Stimulated activated CD8-positive, alpha-beta memory T cell treated with anti-CD3 and anti-CD28 coated beads, Interleukin-4, amount 100 ng/mL, for 24 hours (primary cell): Measurements from ENCODE around the gene CCDC85B.
"Not testable (repeated sequence)": the region's sequence is repeated elsewhere in the genome, so short reads cannot be mapped to it uniquely, and the experiment has no call there.

Experiments
- DNase-seq: peaks from one replicate; pipeline ENCODE4 v3.0.0-alpha.2; 2020; ENCODE audit warnings: low read depth

CCDC85B gene

GRCh38 chr11:65887723-65888162, 2.7 kb upstream of the CCDC85B start:
- DNase-seq, result no peak

DNA sequence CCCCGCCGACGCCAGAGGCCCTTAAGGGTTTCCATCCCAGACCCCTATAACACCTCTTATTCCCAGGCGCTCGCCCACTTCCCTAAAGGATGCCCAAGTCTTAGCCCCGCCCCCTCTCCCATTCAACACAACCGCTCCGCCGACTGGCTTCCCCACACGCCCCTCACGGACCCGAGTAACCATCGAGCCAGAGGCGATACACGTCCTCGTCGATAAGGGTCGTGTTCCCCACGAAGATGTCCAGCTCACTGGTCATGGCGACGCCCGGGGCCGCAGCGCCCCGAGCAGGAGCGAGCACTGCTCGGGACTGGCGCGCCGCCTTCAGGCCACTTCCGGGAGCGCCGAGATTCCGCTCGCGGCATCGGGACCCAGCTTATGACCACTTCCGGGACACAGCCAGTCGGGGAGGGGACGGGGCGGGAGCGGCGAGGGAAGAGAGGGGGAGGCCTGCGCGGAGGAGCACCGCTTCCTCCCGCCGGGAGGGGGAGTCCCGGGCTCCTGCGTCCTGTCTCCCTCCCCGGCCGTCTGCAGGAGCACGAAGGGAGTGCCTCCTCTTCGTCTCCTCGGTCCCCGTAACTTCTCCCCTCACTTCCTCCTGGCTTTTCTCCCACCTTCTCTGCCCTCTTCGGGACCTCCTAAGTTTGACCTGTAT, 2.2 kb upstream of the CCDC85B start, which contains the start of gene FIBP:
FIBP (minus strand) TSS at position 309 of the 652 bp plus-strand sequence; CDS start at position 256, 53 bp downstream.
- DNase-seq, result peak; percentile 96

GRCh38 chr11:65891219-65892136, 1.0 kb downstream of the CCDC85B start:
- peak; percentile 21 for DNase-seq

- DNase-seq, result not testable (repeated sequence)
Measured at GRCh38 chr11:65892137-65892540, 1.7 kb downstream of the CCDC85B start.

- DNase-seq, result no peak
Measured at GRCh38 chr11:65892661-65893317, 2.3 kb downstream of the CCDC85B start.

DNA sequence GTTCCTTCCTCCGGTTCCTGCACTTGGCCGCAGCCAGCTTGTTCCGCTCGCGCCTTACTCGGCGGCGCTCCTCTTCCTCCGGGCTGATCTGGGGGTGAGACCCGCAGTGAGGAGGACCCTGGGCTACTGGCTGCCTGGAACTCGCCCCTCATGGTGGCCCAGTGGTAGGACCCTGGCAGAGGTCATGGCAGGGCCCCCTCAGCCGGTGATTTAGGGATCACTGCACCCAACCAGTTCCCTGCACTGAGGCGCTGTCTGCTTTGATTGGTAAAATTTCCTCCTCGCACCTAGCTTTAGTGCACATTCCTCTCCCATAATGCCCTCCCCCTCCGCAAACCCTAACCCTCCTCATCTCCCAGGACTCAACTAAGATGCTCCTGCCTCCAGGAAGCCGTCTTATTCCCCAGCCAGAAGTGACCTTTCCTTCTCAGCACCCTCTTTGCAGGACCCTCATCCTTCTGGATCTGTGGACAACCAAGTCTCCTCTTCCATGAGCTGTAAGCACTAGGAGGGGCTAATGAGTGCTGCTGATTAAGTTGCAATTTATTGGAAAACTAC, 3.6 kb downstream of the CCDC85B start:
- DNase-seq, result no peak

GRCh38 chr11:65895482-65895981, 5.1 kb downstream of the CCDC85B start:
- no peak for DNase-seq

GRCh38 chr11:65896034-65896999, 5.8 kb downstream of the CCDC85B start:
- no peak for DNase-seq

DNA sequence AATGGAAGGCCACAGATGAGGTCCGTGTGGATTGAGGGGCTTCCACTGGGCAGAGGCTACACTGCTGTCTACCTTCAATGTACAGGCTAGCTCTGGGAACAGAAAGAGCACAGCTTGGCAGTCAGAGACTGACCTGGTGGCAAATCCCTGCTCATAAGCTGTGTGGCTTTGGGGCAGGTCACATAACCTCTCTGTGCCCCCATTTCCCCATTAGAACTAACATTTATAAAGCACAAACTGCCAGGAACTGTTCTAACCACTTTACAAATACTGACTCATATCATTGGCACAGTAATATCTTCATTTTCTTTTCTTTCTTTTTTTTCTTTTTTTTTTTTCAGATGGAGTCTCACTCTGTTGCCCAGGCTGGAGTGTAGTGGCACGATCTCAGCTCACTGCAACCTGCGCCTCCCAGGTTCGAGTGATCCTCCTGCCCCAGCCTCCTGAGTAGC, 6.6 kb downstream of the CCDC85B start:
- no peak for DNase-seq

DNA sequence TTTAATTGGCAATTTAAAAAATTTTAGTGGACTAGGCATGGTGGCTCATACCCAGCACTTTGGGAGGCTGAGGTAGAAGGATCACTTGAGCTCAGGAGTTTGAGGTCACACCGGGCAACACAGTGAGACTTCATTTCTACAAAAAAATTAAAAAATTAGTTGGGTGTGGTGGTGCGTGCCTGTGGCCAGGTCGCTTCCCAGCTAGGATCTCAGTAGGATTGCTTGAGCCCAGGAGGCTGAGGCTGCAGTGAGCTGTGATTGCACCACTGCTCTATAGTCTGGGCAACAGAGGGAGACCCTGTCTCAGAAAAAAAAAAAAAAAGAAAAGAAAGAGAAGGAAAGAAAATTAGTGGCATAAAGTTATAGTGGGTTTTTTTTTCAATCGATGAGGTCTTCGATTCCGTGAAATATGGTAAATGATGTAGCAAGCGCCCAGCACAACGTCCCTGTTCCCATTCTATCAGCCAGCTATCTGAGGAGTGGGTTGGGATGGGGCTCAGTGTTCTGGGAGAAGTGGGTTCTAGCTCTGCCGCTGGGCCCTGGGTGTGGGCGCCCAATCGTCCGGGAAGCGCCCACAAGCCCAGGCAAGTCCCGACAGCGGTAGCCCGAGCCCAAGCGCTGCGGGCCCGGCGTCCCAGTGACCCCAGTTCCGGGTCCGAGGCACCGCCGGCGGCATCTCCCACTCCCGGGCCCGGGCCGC, 8.3 kb downstream of the CCDC85B start:
- DNase-seq, result no peak

DNA sequence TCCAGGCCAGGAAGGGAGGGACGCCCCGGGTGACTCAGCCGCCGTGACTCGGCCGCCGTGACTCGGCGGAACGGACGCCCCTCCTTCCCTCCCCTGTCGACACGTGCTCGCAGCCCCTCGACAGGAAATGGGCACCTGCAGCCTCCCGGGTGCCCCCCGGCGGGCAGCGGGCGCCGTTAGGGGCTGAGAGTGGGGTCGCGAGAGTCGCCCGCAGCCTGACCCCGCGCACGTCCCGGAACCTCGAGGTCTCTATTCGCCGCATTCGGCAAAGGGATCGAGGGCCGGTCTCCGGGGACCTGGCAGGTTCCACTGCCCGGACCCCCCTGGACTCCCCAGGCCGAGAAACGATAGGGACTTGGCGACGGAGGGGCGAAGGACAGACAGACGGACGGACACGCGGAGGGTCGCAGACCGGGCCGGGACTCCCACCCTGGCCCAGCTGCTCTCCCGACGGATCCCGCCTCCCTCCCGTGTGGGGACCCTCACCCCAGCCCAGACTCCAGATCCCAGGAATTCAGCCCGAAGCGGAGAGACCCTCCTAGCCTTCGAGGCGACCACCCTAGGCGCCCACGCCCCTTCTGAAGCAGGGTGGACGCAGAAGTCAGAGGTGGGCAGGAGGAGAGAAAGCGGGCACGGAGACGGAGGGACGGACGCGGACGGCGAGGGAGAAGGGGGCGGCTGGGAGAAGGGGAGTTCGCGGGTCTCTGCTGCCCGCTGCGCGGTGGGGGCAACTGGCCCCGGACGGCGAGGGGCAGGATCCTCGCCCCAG, 9.1 kb downstream of the CCDC85B start:
- peak; percentile 68 for DNase-seq

DNA sequence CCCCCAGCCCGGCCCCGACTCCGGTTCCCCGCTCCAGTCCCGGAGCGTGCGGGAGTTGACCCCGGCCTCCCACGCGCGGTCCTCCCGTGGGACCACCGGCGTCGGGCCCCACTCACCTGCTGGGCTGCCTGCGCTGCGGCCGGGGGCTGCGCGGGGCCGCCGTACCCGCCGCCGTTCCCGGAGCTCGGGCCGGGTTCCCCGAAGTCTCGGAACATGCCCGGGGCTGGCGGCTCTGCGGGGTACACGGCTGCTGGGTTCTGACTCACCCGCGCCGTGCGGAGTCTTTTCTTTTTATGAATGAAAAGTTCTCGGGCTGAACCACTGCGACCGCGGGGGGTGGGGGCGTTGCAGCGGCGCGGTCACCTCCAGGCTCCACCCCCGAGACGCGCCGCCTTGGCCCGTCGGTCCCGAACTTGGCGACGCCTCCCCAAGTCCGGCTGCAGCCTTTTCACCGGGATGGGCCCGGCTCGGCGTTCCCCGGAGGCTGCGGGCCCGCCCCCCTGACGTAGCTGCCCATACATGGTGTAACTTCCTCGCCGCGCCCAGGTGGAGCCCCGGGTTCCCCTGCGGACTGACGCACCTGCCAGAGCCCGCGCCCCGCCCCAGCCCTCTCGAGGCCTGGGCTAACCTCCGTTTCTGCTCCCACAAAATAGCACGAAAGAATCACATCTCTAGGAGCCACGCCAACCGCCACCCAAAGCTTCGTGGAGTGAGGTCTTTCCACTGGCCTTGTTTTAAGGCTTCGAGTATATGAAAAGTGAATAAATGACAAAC, 9.8 kb downstream of the CCDC85B start, which contains the start of gene FOSL1:
FOSL1 (minus strand) TSS at position 264 of the 774 bp plus-strand sequence; CDS start at position 215, 49 bp downstream.
- DNase-seq, result peak; percentile 91

GRCh38 chr11:65900899-65901180, 10.4 kb downstream of the CCDC85B start:
- DNase-seq, result no peak

- no peak for DNase-seq
Measured at GRCh38 chr11:65903068-65903481, 12.6 kb downstream of the CCDC85B start.

DNA sequence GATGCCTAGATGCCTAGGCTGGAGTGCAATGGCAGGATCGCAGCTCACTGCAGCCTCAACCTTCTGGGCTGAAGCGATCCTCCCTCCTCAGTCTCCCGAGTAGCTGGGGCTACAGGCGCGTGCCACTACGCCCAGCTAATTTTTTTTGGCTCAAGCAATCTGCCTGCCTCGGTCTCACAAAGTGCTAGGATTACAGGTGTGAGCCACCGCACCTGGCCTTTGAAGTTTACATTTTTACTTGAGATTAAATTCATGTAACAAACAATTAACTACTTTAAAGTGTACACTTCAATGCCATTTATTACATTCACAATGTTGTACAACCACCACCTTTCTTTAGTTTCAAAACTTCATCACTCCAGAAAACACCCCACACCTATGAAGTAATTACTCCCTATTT, 13.2 kb downstream of the CCDC85B start:
- no peak for DNase-seq

DNA sequence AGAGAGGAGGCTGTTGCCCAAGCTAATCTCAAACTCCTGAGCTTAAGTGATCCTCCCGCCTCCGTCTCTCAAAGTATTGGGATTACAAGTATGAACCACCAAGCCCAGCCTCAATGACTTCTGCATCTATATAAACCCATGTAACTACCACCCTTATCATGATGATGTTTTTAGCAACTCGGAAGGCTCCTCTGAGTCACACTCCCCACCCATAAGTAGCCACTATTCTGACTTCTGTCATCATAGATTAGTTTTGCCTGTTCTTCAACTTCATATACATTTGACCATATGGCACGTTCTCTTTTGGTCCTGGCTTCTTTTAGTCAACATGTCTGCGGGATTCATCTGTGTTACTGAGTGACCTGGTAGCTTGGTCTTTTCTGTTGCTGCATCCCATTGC, 16.1 kb downstream of the CCDC85B start:
- DNase-seq, result no peak

- DNase-seq, result no peak
Measured at GRCh38 chr11:65907878-65908277, 17.4 kb downstream of the CCDC85B start.
